Measurements from ENCODE around the gene LTBP2.

Gene LTBP2

GRCh38 chr14:74552623-74553022, 59.4 kb downstream of the LTBP2 start:
- H3K4me3 ChIP-seq (ENCODE audit: low read depth, low read length) = no peak overlapping the region
- no peak for DNase-seq (ENCODE audit: low read depth)
- TF ChIP-seq, protein P1, sequence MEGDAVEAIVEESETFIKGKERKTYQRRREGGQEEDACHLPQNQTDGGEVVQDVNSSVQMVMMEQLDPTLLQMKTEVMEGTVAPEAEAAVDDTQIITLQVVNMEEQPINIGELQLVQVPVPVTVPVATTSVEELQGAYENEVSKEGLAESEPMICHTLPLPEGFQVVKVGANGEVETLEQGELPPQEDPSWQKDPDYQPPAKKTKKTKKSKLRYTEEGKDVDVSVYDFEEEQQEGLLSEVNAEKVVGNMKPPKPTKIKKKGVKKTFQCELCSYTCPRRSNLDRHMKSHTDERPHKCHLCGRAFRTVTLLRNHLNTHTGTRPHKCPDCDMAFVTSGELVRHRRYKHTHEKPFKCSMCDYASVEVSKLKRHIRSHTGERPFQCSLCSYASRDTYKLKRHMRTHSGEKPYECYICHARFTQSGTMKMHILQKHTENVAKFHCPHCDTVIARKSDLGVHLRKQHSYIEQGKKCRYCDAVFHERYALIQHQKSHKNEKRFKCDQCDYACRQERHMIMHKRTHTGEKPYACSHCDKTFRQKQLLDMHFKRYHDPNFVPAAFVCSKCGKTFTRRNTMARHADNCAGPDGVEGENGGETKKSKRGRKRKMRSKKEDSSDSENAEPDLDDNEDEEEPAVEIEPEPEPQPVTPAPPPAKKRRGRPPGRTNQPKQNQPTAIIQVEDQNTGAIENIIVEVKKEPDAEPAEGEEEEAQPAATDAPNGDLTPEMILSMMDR (IDR thresholded peaks at IDR 0.05; ENCODE audit: insufficient read depth, low read depth, low read length, missing control alignments) = no peak

GRCh38 chr14:74551431-74552371, 60.3 kb downstream of the LTBP2 start:
- H3K4me3 ChIP-seq (ENCODE audit: low read depth, low read length) = no peak overlapping the region
- no peak for DNase-seq (ENCODE audit: low read depth)
- TF ChIP-seq, protein P1 (IDR thresholded peaks at IDR 0.05; ENCODE audit: insufficient read depth, low read depth, low read length, missing control alignments) = no peak

DNA sequence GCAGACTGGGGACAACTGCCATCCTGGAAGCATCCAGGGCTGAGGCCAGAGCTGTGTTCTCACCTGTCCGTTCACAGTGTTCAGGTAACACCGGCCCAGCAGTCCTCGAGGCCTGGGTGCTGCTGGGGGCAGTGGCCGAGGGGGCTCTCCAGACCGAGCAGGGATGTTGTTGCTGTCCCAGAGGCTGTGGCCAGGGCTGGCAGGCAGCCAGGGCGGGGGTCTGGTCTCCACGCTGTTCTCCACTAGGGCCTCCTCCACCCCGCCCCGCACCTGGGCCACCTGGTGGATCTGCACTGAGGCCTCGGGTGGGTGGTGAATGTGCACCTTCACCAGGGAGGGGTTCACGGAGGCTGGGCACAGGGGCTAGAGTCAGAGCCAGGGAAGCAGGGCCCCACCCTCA, 61.0 kb downstream of the LTBP2 start:
- no peak for DNase-seq (ENCODE audit: low read depth)
- H3K4me3 ChIP-seq (ENCODE audit: low read depth, low read length) = no peak overlapping the region
- TF ChIP-seq, protein P1 (IDR thresholded peaks at IDR 0.05; ENCODE audit: insufficient read depth, low read depth, low read length, missing control alignments) = no peak

GRCh38 chr14:74550071-74550470, 62.0 kb downstream of the LTBP2 start:
- H3K4me3 ChIP-seq (ENCODE audit: low read depth, low read length) = no peak overlapping the region
- TF ChIP-seq, protein P1 (IDR thresholded peaks at IDR 0.05; ENCODE audit: insufficient read depth, low read depth, low read length, missing control alignments) = no peak
- no peak for DNase-seq (ENCODE audit: low read depth)

GRCh38 chr14:74549588-74549987, 62.4 kb downstream of the LTBP2 start:
- no peak for DNase-seq (ENCODE audit: low read depth)
- TF ChIP-seq, protein P1 (IDR thresholded peaks at IDR 0.05; ENCODE audit: insufficient read depth, low read depth, low read length, missing control alignments) = no peak
- no peak overlapping the region for H3K4me3 ChIP-seq (ENCODE audit: low read depth, low read length)

DNA sequence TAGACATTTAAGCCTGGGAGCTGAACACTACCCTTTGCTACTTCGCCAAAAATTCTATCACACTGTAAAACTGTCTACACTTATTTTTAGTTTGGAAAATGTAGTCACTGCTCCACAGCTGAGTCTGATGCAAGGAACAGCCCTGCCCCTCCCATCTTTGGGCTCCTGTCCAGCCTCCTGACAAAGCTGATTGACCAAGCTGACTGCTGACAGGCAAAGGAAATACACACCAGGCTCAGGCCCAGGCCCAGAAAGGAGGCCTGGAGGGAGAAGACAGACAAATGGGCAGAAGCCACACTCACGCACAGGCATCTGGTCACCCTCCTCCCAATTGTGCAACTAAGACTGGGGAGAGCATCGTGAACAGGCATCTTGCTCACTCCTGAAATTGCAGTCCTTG, 63.2 kb downstream of the LTBP2 start:
- no peak for DNase-seq (ENCODE audit: low read depth)
- H3K4me3 ChIP-seq (ENCODE audit: low read depth, low read length) = no peak overlapping the region
- TF ChIP-seq, protein P1 (IDR thresholded peaks at IDR 0.05; ENCODE audit: insufficient read depth, low read depth, low read length, missing control alignments) = no peak

Data from GM12865 (cell line).